Measurements from ENCODE around the gene TIMM17A. TPM values are rescaled to one million over a fixed set of nuclear protein-coding genes. Genes with fewer than 3 reads are reported as not detected.
"Not testable (repeated sequence)": the region's sequence is repeated elsewhere in the genome, so short reads cannot be mapped to it uniquely, and the experiment has no call there.

The TIMM17A gene
- total RNA-seq, 1 donor from 2014 or later, result 36.3 TPM

DNA sequence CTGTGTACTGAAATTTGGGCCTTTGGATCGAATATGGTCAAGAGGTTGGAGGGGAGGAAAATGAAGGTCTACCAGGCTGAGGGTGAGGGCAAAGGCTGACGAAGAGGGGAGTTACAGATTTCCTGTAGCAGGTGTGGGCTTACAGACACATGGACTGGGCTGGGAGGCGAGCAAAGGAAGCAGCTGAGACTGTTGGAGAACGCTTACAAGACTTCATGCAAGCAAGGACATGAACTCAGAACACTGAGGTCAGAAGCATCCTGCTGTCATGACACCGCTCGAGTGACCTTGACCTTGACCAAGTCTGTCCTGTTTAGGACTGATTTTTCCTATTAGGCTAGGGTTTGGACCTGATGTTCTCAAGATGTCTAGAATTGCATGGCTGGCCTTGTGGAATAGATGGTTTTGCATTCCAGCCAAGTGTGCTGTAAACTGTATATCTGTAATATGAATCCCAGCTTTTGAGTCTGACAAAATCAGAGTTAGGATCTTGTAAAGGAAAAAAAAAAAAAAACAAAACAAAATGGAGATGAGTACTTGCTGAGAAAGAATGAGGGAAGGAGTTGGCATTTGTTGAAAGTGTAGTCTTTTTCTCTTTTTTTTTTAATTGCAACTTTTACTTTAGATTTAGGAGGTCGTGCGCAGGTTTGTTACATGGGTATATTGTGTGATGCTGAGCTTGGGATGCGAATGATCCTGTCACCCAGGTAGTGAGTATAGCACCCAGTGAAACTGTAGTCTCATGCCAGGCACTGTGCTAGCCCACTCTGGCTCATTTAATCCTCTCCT, 60.9 kb downstream of the TIMM17A start:
- no peak for ATAC-seq

DNA sequence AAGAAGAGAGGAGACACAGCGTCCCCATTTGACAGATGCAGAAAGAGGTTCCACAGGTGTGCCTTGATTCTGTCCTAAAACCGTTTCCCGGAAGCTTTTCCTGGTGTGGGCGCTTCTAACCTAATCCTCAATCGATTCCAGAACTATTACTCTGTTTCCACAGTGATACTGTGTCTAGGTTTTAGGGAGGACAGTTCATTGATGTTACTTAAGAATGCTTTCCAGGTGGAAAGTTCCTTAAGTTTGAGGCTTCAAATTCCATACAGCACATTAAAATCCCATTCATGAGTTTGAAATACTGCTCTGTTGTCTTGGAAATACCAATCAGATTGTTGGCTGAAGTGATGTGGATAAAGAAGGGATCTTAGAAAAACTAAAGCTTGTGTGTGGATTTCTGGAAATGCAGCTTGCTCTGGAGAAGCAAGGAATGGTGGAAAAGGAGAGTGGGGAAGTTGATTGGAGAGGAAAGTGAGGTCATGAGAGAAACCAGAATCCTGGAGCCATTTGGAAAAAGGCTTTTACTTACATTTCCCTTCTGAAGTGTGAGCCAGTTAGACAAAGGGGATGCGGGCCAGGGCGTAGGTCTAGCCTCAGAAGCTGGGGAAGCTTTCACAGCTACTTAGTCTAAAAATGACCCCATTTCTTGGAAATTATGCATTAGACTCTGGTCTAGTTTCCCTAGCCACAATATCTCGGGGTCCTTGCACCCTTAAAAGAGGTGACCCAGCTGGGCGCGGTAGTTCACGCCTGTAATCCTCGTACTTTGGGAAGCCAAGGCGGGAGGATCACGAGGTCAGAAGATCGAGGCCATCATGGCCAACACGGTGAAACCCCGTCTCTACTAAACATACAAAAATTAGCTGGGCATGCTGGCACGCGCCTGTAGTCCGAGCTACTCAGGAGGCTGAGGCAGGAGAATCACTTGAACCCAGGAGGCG, 61.8 kb downstream of the TIMM17A start:
- ATAC-seq, result no peak

DNA sequence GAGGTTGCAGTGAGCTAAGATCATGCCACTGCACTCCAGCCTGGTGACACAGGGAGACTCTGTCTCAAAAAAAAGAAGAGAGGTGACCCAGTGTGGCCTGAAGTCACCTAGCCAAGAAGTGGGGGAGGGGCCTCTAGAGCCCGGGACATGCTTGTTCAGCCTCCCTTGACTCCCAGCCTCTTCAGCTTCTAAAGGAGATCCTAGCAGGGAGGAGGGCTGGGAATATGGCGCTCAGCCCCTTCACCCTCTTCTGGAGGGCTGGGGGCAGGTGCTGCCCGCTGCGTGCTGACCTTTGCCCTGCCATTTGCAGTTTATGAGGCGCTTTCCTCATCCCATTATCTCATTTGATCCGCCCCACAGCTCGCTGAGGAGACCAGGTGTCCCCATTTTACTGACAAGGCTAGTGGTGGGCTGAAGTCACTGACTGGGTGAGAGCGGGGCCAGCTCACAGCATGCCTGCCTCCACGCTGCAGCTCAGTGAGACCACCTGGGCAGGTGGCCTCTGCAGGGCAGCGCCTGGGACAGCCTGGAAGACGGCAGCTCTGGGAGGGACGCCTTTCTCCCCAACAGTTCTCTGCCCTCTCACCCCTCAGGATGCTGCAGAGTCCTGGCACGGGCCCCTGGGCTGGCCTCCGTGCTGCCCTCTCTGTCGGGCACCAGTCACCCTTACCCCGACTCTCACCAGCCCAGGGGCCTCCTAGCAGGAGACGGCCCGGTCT, 62.6 kb downstream of the TIMM17A start:
- ATAC-seq, result peak; percentile 30

DNA sequence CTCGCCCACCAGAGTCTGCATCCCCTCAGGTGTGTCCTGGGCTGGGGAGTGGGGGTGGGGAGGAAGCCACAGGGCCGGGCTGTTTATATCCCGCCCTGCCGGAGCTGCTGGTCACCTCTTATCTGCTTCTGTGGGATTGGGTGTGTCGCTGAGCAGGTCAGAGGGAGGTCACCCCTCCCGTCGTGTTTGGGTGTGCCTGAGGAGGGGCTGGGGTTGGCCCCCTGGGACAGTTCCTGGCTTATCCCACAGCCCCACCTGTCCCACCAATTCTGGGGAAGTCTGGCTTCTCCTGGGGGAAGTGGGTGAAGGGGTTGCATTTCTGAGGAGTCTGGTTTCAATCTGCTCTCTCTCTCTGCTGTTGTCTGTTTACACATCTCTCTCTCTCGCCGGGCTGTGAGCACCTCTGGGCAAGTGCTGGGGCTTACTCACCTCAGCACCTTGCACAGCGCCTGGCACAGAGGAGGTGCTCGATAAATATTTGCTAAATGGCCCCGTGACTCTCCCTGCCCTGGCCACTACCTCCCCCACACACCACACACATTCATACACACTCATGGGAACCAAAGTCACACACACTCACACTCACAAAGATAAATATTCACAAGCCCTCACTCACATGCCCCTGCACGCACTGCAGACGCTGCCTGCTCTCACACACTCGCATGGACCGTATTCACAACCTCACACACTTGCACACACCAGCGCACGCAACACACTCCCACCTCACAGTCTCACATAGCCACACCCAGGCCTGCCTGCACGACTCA, 63.3 kb downstream of the TIMM17A start:
- peak; percentile 67 for ATAC-seq

DNA sequence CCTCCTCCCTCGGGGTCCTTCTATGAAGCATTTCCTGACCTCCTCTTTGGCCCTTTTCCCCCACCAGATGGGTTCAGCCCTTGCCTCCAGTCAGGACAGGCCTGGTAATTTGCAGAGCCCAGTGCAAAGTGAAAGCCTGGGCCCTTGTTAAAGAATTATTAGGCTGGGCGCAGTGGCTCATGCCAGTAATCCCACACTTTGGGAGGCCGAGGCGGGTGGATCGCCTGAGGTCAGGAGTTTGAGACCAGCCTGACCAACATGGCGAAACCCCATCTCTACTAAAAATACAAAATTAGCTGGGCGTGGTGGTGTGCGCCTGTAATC, 63.9 kb downstream of the TIMM17A start:
- not testable (repeated sequence) for ATAC-seq

Other genes with a start within 250 kb of the TIMM17A start
- gene IPO9, start 126.3 kb upstream of the TIMM17A start, total RNA-seq, result 26.9 TPM
- 1.2 TPM for gene SHISA4, start 66.6 kb upstream of the TIMM17A start, total RNA-seq
- 4.1 TPM for gene LMOD1, start 9.0 kb upstream of the TIMM17A start, total RNA-seq
- 89.6 TPM for gene RNPEP, start 27.1 kb downstream of the TIMM17A start, total RNA-seq
- gene ELF3, start 55.1 kb downstream of the TIMM17A start, total RNA-seq, result 391 TPM
- gene GPR37L1, start 167.4 kb downstream of the TIMM17A start, total RNA-seq, result 0.12 TPM
- gene ARL8A, start 189.2 kb downstream of the TIMM17A start, total RNA-seq, result 38.3 TPM
- gene PTPN7, start 205.1 kb downstream of the TIMM17A start, total RNA-seq, result 1.2 TPM
- 2.7 TPM for gene LGR6, start 238.3 kb downstream of the TIMM17A start, total RNA-seq